ENCODE measurements around the gene PEAK1. TPM values are rescaled to one million over a fixed set of nuclear protein-coding genes. Genes with fewer than 3 reads are reported as not detected.

The PEAK1 gene
- total RNA-seq, 1 donor from 2014 or later, result 75.2 TPM

- intact Hi-C loops (cut with micrococcal nuclease), result no loop called here
- DNase-seq, result no peak
Measured at GRCh38 chr15:77225088-77225487, 194.8 kb downstream of the PEAK1 start.

GRCh38 chr15:77224352-77224751 is 195.6 kb downstream of the PEAK1 start:
- Histone ChIP-seq H3K4me1 (peaks cover 41% of the 10 kb centered on the region), H3K27ac (replicated peaks) (peak overlapping the region; percentile 54)

More at GRCh38 chr15:77225088-77225487, 194.8 kb downstream of the PEAK1 start:
- Histone ChIP-seq H3K4me3 (no peak overlapping the region), H3K4me1 (peaks cover 41% of the 10 kb centered on the region), H3K27ac (replicated peaks) (peak overlapping the region; percentile 54), H3K36me3 (no peaks in the 10 kb centered on the region), H3K27me3 (ENCODE audit: low read depth) (no peaks in the 10 kb centered on the region), H3K9me3 (replicated peaks) (no peaks in the 10 kb centered on the region)
- TF ChIP-seq, protein P1, sequence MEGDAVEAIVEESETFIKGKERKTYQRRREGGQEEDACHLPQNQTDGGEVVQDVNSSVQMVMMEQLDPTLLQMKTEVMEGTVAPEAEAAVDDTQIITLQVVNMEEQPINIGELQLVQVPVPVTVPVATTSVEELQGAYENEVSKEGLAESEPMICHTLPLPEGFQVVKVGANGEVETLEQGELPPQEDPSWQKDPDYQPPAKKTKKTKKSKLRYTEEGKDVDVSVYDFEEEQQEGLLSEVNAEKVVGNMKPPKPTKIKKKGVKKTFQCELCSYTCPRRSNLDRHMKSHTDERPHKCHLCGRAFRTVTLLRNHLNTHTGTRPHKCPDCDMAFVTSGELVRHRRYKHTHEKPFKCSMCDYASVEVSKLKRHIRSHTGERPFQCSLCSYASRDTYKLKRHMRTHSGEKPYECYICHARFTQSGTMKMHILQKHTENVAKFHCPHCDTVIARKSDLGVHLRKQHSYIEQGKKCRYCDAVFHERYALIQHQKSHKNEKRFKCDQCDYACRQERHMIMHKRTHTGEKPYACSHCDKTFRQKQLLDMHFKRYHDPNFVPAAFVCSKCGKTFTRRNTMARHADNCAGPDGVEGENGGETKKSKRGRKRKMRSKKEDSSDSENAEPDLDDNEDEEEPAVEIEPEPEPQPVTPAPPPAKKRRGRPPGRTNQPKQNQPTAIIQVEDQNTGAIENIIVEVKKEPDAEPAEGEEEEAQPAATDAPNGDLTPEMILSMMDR (IDR thresholded peaks at IDR 0.05; ENCODE audit: borderline replicate concordance), result no peak

GRCh38 chr15:77221708-77222107 is 198.2 kb downstream of the PEAK1 start:
- no peak overlapping the region for H3K27ac ChIP-seq (replicated peaks)
- peaks cover 36% of the 10 kb centered on the region for H3K4me1 ChIP-seq
- no peak overlapping the region for H3K4me3 ChIP-seq
- no peak for DNase-seq
- intact Hi-C loops (cut with micrococcal nuclease), result no loop called here
- no peaks in the 10 kb centered on the region for H3K27me3 ChIP-seq (ENCODE audit: low read depth)
- no peaks in the 10 kb centered on the region for H3K36me3 ChIP-seq
- TF ChIP-seq, protein P1 (IDR thresholded peaks at IDR 0.05; ENCODE audit: borderline replicate concordance), result no peak
- no peaks in the 10 kb centered on the region for H3K9me3 ChIP-seq (replicated peaks)

More at GRCh38 chr15:77224352-77224751, 195.6 kb downstream of the PEAK1 start:
- Histone ChIP-seq H3K9me3 (replicated peaks) (no peaks in the 10 kb centered on the region), H3K27me3 (ENCODE audit: low read depth) (no peaks in the 10 kb centered on the region), H3K36me3 (no peaks in the 10 kb centered on the region), H3K4me3 (no peak overlapping the region)
- DNase-seq, result no peak
- TF ChIP-seq, protein P1 (IDR thresholded peaks at IDR 0.05; ENCODE audit: borderline replicate concordance), result no peak
- intact Hi-C loops (cut with micrococcal nuclease), result no loop called here

- no peak overlapping the region for H3K27ac ChIP-seq (replicated peaks)
- no peaks in the 10 kb centered on the region for H3K36me3 ChIP-seq
- no peaks in the 10 kb centered on the region for H3K27me3 ChIP-seq (ENCODE audit: low read depth)
- TF ChIP-seq, protein P1 (IDR thresholded peaks at IDR 0.05; ENCODE audit: borderline replicate concordance), result no peak
- intact Hi-C loops (cut with micrococcal nuclease), result no loop called here
- no peaks in the 10 kb centered on the region for H3K9me3 ChIP-seq (replicated peaks)
- peaks cover 31% of the 10 kb centered on the region for H3K4me1 ChIP-seq
- H3K4me3 ChIP-seq, result no peak overlapping the region
- no peak for DNase-seq
Measured at GRCh38 chr15:77221174-77221573, 198.7 kb downstream of the PEAK1 start.

DNA sequence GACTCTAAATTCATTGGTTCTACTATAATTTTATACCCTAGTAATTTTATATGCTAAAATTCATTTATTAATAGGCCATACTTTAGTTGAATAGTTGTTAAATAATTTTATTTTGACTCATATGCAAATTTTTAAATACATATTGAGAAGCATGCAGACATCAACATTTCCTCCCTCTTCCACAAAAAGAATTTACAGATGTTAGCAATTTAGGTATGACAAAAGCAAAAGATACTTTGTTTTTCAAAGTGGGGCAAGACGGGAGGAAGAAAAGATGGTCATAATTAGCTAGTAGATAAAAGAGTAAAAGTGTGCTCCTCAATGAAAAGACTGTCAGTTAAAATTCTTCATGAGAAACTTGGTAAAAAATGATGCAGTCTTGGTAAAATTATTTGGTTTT is 200.1 kb downstream of the PEAK1 start:
- H3K27me3 ChIP-seq (ENCODE audit: low read depth), result no peaks in the 10 kb centered on the region
- H3K9me3 ChIP-seq (replicated peaks), result no peaks in the 10 kb centered on the region
- TF ChIP-seq, protein P1 (IDR thresholded peaks at IDR 0.05; ENCODE audit: borderline replicate concordance), result no peak
- no peak overlapping the region for H3K4me3 ChIP-seq
- no peak for DNase-seq
- no peaks in the 10 kb centered on the region for H3K36me3 ChIP-seq
- intact Hi-C loops (cut with micrococcal nuclease), result no loop called here
- peaks cover 20% of the 10 kb centered on the region for H3K4me1 ChIP-seq
- H3K27ac ChIP-seq (replicated peaks), result no peak overlapping the region

Measured in left ventricle myocardium inferior (tissue), 1 donor.